ENCODE data around the gene MAN2A1.
A peak's percentile ranks its signal among the peaks of the same experiment; 100 is the strongest.

MAN2A1 gene

GRCh38 chr5:109681763-109682162, 8.0 kb upstream of the MAN2A1 start:
- no peak overlapping the region for H3K9ac ChIP-seq (ENCODE audit: low read length)
- H3K36me3 ChIP-seq (ENCODE audit: control insufficient read depth, insufficient read depth, low read length, severe bottlenecking), result no peaks in the 10 kb centered on the region
- H3K27me3 ChIP-seq (replicated peaks; ENCODE audit: control insufficient read depth, insufficient read depth, low read length), result no peaks in the 10 kb centered on the region
- H3K9me3 ChIP-seq (ENCODE audit: control insufficient read depth, low read length), result no peaks in the 10 kb centered on the region
- no peaks in the 10 kb centered on the region for H3K4me1 ChIP-seq (ENCODE audit: control insufficient read depth, insufficient read depth, low read length)
- no peak for DNase-seq (ENCODE audit: low read depth)
- no peak overlapping the region for H3K4me3 ChIP-seq (ENCODE audit: low read length)

- Histone ChIP-seq H3K27me3 (replicated peaks; ENCODE audit: control insufficient read depth, insufficient read depth, low read length) (no peaks in the 10 kb centered on the region), H3K4me1 (ENCODE audit: control insufficient read depth, insufficient read depth, low read length) (no peaks in the 10 kb centered on the region), H3K4me3 (ENCODE audit: low read length) (no peak overlapping the region), H3K9ac (ENCODE audit: low read length) (no peak overlapping the region), H3K36me3 (ENCODE audit: control insufficient read depth, insufficient read depth, low read length, severe bottlenecking) (no peaks in the 10 kb centered on the region), H3K9me3 (ENCODE audit: control insufficient read depth, low read length) (no peaks in the 10 kb centered on the region)
- peak; percentile 27 for DNase-seq (ENCODE audit: low read depth)
Observed at GRCh38 chr5:109682383-109682782, 7.3 kb upstream of the MAN2A1 start.

DNA sequence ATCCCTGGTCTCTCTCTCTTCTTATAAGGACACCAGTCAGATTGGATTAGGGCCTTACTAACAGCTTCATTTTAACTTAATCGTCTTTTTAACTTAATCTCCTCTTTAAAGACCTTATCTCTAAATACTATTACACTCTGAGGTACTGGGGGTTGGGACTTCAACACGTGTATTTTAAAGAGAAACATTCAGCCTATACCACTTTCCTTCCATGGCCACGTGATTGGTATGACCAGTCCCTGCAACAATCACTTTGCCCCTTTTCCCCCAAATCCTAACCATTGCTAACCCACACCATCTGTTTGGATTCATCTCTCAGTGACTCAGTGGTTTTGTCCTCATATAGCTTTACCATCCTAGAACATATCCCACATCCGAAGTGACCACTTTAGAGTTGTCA, 3.8 kb upstream of the MAN2A1 start:
- Histone ChIP-seq H3K9me3 (ENCODE audit: control insufficient read depth, low read length) (peaks cover 7% of the 10 kb centered on the region), H3K4me3 (ENCODE audit: low read length) (no peak overlapping the region), H3K9ac (ENCODE audit: low read length) (no peak overlapping the region), H3K36me3 (ENCODE audit: control insufficient read depth, insufficient read depth, low read length, severe bottlenecking) (no peaks in the 10 kb centered on the region), H3K27me3 (replicated peaks; ENCODE audit: control insufficient read depth, insufficient read depth, low read length) (no peaks in the 10 kb centered on the region), H3K4me1 (ENCODE audit: control insufficient read depth, insufficient read depth, low read length) (no peaks in the 10 kb centered on the region)
- no peak for DNase-seq (ENCODE audit: low read depth)

DNA sequence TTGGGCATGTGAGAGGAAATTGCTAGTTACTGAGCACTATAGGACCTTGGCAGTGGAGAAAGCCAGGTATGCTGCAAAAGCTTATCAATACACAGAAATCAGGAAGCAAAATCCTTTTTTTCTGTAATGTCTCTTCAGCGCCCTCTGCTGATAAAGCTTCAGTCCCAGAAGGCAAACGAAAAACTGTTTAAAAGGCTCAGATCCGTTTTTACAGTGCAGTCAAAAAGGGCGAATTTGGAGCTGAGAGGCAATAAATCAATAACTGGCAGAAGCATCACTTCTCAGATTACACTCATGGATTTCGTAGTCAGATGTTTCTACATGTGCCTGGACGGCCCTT, 1.1 kb upstream of the MAN2A1 start:
- Histone ChIP-seq H3K27me3 (replicated peaks; ENCODE audit: control insufficient read depth, insufficient read depth, low read length) (no peaks in the 10 kb centered on the region), H3K4me3 (ENCODE audit: low read length) (peak overlapping the region; percentile 96), H3K36me3 (ENCODE audit: control insufficient read depth, insufficient read depth, low read length, severe bottlenecking) (no peaks in the 10 kb centered on the region), H3K4me1 (ENCODE audit: control insufficient read depth, insufficient read depth, low read length) (peaks cover 22% of the 10 kb centered on the region), H3K9me3 (ENCODE audit: control insufficient read depth, low read length) (peaks cover 7% of the 10 kb centered on the region), H3K9ac (ENCODE audit: low read length) (peak overlapping the region; percentile 89)
- peak; percentile 53 for DNase-seq (ENCODE audit: low read depth)

DNA sequence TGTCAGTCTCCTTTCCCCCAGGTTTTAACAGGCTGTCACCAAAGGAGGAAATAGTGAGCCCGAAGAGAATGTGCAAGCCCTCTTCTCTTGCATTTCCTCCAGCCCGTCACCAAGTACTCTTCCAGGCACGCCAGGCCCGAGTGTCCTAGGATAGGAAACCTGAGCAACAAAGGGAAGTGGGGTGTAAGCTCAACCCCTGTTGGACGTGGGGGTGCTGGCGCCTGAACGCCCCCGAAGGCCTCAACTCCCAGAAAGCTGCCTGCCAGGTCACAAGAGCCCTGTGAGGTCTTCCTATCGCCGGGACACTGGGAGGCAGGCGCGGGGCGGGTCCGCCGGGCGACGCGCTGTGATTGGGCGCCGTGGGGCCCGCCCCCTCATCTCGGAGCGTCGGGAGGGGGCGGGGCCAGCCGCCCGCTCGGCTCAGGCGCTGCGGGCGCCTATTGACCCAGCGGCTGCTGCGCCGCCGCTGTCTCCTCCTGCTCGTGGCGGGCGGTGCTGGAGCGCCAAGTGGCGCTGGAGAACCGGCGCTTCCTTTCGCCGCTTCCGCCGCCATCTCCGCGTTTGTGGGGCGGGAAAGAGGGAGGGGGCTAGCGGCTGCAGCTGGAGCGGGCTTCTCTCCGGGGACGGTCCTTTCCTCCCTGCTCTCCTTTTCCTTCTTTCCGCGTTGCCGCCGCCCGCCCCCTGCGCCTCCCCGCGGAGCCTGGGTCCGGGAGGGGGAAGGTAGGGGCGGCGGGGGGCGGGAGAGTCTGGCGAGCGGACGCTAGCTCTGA, 572 bp upstream of the MAN2A1 start:
- peak overlapping the region; percentile 89 for H3K9ac ChIP-seq (ENCODE audit: low read length)
- H3K4me1 ChIP-seq (ENCODE audit: control insufficient read depth, insufficient read depth, low read length), result peaks cover 27% of the 10 kb centered on the region
- DNase-seq (ENCODE audit: low read depth), result peak; percentile 95
- no peaks in the 10 kb centered on the region for H3K27me3 ChIP-seq (replicated peaks; ENCODE audit: control insufficient read depth, insufficient read depth, low read length)
- H3K36me3 ChIP-seq (ENCODE audit: control insufficient read depth, insufficient read depth, low read length, severe bottlenecking), result no peaks in the 10 kb centered on the region
- H3K4me3 ChIP-seq (ENCODE audit: low read length), result peak overlapping the region; percentile 96
- peaks cover 7% of the 10 kb centered on the region for H3K9me3 ChIP-seq (ENCODE audit: control insufficient read depth, low read length)

DNA sequence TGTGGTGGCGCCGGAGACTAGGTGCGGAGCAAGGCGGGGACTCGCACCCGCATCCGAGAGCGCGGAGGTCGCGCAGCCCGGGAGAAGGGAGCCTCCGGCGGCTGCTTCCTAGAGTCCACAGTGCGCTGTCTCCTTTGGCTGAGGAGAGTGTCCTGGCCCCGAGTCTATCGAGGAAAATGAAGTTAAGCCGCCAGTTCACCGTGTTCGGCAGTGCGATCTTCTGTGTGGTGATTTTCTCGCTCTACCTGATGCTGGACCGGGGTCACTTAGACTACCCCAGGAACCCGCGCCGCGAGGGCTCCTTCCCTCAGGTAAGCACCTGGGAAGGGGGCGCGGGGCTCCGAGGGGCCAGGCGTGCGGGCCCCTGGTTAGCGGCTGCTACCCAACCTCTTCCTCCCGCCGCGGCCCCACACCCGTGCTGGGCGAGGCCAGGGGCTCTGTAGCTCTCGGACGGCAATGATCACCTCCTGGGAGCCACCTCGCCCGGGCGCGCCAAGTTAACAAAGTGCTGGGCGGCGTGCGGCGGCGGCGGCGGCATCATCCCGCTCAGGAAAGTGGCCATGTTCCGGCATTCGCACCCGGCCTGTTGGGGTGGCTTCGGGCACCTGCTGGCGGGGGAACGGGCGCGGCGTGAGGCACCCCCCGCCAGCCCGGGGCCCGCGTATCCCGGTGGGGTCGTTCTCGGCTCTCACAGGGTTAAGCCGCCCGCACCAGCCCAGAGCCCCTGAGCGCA, 681 bp downstream of the MAN2A1 start:
- DNase-seq (ENCODE audit: low read depth), result peak; percentile 66
- Histone ChIP-seq H3K9ac (ENCODE audit: low read length) (peak overlapping the region; percentile 89), H3K36me3 (ENCODE audit: control insufficient read depth, insufficient read depth, low read length, severe bottlenecking) (no peaks in the 10 kb centered on the region), H3K4me3 (ENCODE audit: low read length) (peak overlapping the region; percentile 96), H3K4me1 (ENCODE audit: control insufficient read depth, insufficient read depth, low read length) (peaks cover 37% of the 10 kb centered on the region), H3K9me3 (ENCODE audit: control insufficient read depth, low read length) (peaks cover 7% of the 10 kb centered on the region), H3K27me3 (replicated peaks; ENCODE audit: control insufficient read depth, insufficient read depth, low read length) (no peaks in the 10 kb centered on the region)

GRCh38 chr5:109690975-109691574, 1.3 kb downstream of the MAN2A1 start:
- peak; percentile 94 for DNase-seq (ENCODE audit: low read depth)
- H3K9ac ChIP-seq (ENCODE audit: low read length), result peak overlapping the region; percentile 89
- peak overlapping the region; percentile 96 for H3K4me3 ChIP-seq (ENCODE audit: low read length)
- no peaks in the 10 kb centered on the region for H3K27me3 ChIP-seq (replicated peaks; ENCODE audit: control insufficient read depth, insufficient read depth, low read length)
- H3K9me3 ChIP-seq (ENCODE audit: control insufficient read depth, low read length), result peaks cover 7% of the 10 kb centered on the region
- peaks cover 37% of the 10 kb centered on the region for H3K4me1 ChIP-seq (ENCODE audit: control insufficient read depth, insufficient read depth, low read length)
- H3K36me3 ChIP-seq (ENCODE audit: control insufficient read depth, insufficient read depth, low read length, severe bottlenecking), result no peaks in the 10 kb centered on the region

GRCh38 chr5:109691996-109692395, 2.3 kb downstream of the MAN2A1 start:
- Histone ChIP-seq H3K4me1 (ENCODE audit: control insufficient read depth, insufficient read depth, low read length) (peaks cover 37% of the 10 kb centered on the region), H3K27me3 (replicated peaks; ENCODE audit: control insufficient read depth, insufficient read depth, low read length) (no peaks in the 10 kb centered on the region), H3K9ac (ENCODE audit: low read length) (peak overlapping the region; percentile 89), H3K4me3 (ENCODE audit: low read length) (peak overlapping the region; percentile 96), H3K36me3 (ENCODE audit: control insufficient read depth, insufficient read depth, low read length, severe bottlenecking) (no peaks in the 10 kb centered on the region), H3K9me3 (ENCODE audit: control insufficient read depth, low read length) (peaks cover 7% of the 10 kb centered on the region)
- peak; percentile 81 for DNase-seq (ENCODE audit: low read depth)

- H3K4me1 ChIP-seq (ENCODE audit: control insufficient read depth, insufficient read depth, low read length), result peaks cover 42% of the 10 kb centered on the region
- no peak overlapping the region for H3K9ac ChIP-seq (ENCODE audit: low read length)
- DNase-seq (ENCODE audit: low read depth), result no peak
- no peak overlapping the region for H3K4me3 ChIP-seq (ENCODE audit: low read length)
- H3K9me3 ChIP-seq (ENCODE audit: control insufficient read depth, low read length), result peaks cover 6% of the 10 kb centered on the region
- no peaks in the 10 kb centered on the region for H3K27me3 ChIP-seq (replicated peaks; ENCODE audit: control insufficient read depth, insufficient read depth, low read length)
- H3K36me3 ChIP-seq (ENCODE audit: control insufficient read depth, insufficient read depth, low read length, severe bottlenecking), result no peaks in the 10 kb centered on the region
Observed at GRCh38 chr5:109692852-109693251, 3.1 kb downstream of the MAN2A1 start.

DNA sequence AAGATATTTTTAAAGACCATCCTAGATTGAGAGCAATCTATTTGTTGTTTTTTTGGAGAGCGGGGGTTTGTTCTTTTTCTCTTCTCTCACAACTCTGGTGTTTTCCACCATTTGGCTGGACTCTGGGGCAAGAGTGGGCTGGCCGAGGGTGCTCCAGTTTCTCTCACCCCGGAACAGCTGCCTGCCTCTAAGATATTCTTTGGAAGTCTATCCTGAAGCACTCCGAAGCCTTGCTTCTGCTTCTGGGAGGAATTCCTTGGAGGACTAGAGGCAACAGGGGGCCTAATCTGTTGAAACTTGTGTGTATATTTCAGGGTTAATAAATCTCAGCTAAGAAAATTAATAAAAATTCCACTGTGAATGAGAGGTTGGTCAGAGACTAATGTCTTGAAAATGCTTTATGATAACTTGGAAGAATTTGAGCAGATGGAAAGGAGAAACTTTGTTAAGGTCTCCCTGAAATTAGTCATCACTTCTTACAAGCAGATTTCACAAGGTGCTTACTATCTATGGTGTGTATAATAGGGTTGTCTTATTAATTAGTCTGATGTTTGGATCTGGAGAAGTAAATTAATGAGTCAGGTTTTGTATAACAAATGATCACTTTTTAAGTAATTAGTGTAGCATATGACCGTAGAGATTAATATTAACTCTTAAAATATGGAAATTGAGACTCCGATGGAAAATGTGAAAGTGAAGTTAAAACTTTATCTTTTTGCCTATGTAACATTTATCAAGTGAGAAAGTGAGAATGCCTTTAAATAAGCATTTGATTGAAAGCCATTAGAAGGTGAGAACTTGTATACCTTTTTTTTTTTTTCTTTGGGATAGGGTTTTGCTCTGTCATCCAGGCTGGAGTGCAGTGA, 4.0 kb downstream of the MAN2A1 start:
- peaks cover 42% of the 10 kb centered on the region for H3K4me1 ChIP-seq (ENCODE audit: control insufficient read depth, insufficient read depth, low read length)
- no peak overlapping the region for H3K9ac ChIP-seq (ENCODE audit: low read length)
- peak overlapping the region; percentile 40 for H3K4me3 ChIP-seq (ENCODE audit: low read length)
- no peaks in the 10 kb centered on the region for H3K36me3 ChIP-seq (ENCODE audit: control insufficient read depth, insufficient read depth, low read length, severe bottlenecking)
- no peaks in the 10 kb centered on the region for H3K27me3 ChIP-seq (replicated peaks; ENCODE audit: control insufficient read depth, insufficient read depth, low read length)
- DNase-seq (ENCODE audit: low read depth), result peak; percentile 41
- H3K9me3 ChIP-seq (ENCODE audit: control insufficient read depth, low read length), result no peaks in the 10 kb centered on the region
